T-helper 2 cell (primary cell): ENCODE measurements around the gene CYP46A1.

Experiments used
- DNase-seq, 5 experiments: peaks; one replicate each; pipeline versions ENCODE4 v3.0.0 to v3.0.0-alpha.2; 2012 to 2022

Gene CYP46A1

DNA sequence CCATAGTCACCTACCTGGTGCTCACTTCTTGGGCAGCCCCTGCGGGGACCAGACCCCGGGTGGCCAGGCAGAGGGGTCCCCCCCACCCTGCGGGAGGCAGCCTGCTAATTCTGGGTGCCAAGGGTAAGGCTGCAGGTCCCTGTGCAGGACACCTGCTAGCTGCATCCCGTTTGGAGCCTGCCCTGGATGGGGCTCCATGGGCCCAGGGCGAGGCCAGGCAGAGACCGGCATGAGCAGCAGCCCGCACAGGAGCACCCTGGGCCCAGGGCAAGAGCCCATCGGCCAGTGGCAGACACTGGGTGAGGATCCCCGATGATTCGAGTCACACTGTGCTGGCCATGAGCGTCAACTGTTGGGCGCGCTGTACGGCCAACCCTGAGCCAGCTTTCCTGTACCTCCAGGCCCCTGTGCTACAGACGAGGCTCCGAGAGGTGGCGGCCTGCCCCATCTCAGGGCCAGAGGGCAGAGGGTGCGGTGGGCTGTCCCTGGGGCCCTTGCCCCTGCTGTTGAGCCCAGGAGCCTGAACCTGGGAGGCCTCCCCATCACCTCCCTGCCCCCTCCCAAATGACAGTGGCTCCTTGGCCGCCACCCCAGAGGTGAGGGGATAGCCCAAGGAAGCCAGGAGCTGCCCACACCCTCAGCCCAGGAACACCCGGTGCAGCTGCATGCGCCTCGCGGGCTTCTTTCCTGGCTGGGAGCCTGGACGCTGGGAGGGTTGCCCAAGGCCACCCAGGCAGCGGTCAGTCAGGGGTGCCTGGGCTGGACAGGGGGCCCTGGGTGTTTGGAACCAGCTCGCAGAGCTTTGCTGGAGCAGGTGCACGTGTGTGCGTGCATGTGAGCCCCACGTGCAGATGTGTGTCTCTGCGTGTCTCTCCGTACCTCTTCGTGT is 47.7 kb downstream of the CYP46A1 start:
- no peak for DNase-seq

DNA sequence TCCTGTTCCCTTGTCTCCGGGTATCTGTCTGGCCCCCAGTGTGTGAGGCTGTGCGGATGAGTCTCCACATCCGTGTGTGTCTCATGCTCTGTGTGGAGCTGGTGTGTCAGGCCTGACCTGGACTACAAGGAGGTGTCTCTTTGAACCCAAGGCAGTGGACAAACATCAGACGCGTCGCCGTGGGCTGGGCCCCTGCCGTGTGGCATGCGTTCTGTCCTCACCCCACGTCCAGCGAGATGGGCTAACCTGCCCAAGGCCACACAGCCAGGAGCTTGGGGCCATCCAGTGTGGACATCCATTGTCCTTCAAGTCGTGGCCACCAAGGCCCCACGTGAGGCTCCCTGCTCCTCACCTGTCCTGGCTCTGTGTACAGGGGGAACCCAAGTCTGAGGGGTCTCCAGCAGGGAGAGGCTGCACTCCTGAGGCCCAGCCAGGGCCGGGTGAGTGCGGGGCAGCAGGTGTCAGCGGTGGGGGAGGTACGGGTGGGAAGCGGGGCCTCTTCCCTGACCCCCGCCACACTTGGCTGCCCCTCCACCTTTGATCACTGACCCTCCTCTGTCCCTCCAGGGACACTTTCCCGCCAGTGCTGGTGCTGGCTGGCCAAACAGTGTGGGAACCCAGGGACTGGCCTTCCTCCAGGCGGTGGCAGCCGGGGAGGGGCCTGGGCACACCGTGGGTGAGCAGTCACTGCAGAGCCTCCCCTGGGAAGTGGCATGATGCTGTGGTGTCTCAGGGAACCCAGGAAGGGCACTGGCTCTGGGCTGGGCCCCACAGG is 48.5 kb downstream of the CYP46A1 start:
- no peak for DNase-seq

DNA sequence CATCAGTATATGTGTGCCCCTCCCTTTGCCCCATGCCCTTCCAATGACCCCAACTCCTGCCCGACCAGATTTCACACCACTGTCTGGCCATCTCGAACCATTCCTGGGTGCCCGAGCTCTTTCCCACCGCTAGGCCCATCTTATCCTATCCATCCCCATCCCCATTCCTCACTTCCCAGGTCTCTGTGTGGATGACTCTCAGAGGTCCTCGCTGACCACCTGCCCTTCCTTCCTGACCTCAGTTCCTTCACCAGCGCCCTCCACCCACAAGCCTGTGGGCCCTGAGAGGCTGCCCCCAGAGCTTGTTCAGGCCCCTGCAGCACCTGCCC is 49.1 kb downstream of the CYP46A1 start:
- no peak for DNase-seq

DNA sequence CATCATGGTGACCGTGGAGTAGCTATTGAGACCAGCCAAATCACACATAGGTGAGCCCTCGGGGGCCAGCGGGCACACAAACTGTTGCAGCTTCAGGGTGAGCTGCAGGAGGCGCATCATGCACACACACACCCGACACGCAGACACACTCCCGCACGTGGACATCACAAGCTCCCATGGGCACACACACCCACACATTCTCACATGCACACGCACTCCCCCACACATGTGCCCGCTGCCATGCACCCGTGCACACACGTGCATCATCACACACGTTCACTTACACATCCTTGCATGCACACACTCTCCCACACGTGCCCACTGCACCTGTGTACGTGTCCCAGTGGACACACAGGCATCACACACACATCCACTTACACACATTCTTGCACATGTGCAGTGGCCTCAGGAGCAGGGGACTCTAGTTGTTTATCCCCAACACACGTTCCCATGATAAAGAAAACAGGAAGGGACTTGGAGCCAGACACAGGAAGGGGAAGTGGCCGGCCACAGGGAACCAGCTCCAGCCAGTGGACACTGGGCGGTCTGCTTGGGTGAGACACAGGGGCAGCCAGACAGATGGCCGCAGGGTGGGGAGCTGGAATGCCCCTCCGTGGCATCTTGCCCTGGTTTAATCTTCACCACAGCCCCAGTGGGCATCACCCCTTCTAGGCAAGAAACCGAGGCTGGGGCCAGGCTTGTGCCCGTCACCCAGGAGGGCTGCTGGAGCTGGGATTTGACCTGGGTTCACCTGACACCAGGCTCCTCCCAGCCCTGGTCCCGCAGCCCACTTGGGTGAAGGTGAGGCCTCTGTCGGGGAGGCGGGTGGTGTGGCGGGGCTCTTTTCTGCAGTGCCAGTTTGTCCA is 49.7 kb downstream of the CYP46A1 start:
- no peak for DNase-seq

DNA sequence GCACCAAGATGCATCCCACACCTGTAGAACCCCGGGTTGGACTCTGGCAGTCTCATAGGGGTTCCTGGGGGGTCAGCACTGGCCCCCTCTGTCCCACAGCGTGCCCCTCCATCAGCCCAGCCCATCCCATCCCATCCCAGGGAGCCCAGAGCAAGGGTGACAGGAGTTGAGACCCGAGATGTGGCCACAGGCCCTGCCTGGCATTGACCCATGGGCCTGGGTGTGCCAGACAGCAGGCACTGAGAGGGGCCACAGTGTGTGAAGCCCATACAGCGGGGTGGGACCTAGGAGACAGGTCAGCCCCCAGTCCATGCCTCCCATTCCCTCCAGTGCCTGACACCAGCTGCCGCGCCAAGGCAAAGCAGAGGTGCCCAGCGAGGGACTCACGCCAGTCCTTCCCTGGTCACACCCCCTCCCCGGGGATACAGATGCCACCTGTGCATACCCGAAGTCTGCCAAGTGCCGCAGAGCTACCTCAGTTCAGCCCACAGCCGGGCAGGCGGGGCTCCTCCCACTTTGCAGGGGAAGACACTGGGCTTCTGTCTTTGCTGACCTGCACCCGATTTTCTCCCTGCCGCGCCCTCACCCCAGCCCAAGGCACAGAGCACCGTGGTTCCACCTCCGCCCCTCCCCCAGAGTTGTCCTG is 50.4 kb downstream of the CYP46A1 start:
- DNase-seq, result no peak

DNA sequence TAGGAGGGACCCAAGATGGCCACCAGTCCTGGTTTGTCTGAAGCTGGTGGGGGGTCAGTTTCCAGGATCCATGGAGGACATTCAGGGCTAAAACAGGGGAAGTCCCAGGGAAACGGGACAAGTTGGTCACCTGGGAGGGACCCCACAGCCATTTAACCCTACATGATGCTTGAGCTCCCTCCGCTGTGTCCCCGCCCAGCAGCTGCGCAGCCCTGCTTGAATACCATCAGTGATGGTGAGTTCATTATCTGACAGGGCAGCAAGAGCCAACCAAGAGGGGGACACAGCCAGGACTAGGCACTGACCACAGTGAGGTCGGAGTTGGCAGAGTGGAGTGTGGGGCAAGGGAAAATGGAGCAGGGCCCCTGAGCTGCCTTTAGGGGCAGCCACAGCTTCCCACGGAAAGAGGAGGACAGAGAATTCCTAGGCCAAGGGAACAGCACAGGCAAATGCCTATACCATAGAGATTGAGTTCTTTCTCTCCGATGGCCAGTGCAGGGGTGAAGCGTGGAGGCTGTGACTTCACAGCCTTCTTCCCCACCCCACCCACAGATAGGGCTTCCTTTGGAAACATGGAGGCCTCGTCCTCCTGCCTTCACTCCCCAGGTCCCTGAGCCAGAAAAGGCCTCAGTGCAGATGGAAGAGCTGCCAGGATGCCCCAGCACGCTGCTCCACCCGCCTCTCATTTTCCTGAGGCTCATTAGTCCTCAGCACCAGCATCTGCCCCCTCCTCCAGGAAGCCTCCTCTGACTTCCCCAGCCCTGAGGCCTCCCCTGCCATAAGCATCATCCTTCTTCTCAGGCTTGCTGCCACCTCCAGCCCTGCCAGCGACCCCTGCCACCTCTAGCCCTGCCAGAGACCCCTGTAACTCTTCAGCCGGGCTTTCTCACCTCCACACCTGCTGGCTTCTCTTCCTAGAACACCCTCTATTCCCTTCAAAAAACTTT is 51.4 kb downstream of the CYP46A1 start:
- DNase-seq, result no peak

DNA sequence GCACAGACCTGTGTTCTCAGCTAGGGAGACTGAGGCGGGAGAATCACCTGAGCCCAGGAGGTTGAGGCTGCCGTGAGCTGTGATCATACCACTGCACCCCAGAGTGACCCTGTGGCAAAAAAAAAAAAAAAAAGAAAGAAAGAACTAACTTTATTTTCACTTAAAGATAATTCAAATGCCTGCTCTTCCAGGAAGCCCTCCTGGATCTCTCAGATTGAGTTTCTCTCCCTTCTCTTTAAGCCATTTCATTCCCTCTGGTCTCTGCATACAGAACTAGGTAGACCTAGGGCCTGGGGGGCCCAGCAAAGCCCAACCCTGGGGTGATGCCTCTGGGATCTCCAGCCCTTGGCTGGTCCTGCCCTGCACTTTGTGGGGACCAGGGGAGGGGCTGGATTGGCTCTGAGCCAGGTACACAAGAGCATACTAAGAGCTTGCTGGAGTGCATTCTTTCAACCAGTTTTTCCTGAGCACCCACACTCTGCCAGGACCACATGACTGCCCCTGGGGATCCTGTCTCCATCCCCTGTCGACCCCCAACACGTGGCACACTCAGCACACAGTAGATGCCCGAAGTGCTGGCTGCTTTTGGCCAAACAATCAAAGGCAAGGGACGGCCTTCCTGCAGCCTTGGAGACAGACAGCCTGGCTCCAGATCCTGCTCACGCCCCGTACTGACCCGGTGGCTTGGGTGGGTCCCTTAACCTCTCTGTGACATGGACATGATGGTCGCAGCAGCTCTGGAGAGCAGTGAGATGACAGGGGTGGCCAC is 52.7 kb downstream of the CYP46A1 start:
- no peak for DNase-seq

DNA sequence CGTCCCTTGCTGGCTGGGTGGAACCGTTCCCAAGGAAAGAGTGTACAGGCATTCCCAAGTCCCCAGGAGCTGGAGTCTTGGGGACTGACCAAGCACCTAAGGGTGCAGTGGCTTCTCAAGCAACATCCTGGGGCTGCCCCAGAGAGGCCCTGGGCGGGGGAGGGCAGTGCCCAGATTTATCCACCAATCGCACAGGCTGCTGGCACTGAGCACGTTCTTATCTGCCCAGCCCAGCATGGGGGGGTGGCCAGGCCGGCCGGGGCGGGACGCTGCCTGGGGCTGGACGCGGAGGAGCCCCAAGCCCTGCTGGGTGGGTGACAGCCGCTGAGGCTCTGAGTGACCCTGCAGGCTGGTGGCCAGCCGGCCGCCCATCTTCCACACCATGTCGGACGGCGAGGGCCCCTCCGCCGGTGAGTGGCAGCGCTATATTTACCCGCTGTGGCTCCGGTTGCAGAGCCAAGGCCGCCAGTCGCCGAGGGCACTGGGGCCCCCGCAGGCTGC is 53.4 kb downstream of the CYP46A1 start:
- no peak for DNase-seq

DNA sequence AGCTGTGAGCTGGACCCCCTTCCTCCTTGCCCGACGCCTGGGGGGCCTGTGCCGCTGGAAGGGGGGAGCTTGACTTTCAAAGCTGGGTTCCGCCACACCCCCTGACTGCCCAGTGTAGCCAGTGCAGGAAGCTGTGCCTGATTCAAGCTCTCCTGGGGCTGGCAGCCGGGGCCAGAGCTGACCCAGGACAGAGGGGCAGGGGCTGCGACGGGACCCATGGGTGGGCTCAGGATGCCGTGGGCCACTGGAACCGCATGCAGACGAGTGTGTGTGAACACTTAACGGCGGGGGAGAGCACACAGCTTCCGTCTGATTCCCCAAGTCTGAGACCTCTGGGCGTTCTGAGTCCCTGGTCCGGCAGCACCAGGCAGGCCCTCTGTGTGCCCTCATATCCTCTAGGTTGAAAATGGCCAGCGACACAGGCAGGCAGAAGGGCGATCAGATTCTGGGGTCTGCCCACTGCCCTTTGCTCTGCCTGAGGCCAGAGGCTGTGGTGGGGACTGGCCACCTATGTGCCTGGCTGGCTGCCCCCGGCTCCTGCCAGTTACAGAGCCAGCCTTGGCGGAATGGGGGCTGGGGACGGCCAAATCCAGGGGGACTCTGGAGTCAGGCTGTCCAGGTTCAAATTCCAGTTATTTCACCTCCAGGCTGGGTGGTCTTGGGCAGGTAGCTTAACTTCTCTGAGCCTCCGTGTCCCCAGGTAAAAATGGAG is 54.0 kb downstream of the CYP46A1 start:
- no peak for DNase-seq

DNA sequence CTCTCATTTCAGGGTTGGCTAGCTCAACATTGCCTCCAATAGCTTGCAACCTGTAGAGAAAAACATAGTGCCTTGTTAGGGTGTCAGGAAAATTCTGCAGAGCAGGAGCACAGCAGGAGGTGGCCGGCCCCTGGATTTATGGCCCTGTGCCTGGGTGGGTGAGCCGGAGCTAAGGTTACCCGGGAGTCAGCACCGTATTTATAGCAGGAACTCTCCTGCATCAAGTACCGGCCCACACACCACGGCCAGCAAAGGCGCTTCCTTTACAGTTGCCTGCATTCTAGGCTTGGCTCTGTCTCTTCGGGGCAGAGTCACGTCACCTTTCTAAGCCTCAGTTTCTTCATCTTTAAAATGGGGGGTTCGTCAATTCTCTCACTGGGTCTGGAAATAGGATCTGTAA is 56.3 kb downstream of the CYP46A1 start:
- DNase-seq, result no peak

DNA sequence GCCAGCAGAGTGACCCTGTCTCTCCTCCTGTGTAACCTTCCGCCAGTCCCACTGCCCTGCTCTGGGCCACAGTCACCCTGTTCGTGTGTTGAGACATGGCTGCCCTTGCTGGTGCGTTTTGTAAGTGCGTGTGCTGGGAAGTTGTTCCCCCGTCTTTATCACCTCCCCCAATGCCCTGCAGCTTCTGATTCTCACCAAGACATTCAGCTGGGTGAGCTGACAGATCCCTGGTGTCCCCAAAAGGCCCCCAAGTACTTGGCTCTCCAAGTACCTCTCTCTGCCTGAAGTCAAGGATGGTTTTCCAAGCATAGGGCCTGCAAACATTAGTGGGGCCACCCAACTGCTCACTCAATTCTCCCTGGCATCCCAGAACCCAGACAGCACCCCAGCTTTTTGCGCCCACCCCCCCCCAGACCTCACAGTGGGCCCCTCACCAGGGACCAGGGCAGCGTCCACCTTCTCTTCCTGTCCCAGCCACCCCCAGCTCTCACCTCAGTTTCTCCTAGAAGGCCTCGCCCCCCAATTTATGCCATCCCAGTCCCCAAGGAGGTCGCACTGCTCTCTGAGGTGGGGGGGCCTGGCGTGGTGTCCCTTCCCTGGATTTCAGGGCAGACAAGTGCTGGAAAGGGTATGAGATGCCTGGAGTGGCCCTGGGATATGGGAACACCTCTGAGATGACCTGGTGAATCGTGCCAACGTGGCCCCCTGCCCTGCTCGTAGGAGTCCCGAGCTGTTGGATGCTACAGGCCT is 57.3 kb downstream of the CYP46A1 start:
- no peak for DNase-seq

DNA sequence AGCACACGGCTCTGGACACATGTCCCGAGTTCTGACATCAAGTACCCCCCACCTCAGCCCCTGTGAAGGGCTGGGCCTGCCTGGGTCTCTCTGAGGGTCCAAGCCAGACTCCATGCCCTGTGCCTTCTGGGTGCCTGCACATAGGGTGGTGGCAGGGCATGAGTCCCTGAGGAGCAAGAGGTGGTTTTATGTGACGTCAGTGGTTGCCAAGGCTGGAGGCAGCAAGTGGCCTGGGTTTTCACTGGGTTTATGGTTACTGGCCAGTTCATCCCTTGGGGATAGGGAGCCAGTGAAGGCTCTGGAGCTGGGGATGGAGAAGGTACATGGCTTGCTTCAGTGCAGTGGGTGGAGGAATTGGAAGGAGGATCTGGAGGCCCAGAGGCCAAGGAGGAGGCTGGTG is 58.0 kb downstream of the CYP46A1 start:
- DNase-seq, result no peak

DNA sequence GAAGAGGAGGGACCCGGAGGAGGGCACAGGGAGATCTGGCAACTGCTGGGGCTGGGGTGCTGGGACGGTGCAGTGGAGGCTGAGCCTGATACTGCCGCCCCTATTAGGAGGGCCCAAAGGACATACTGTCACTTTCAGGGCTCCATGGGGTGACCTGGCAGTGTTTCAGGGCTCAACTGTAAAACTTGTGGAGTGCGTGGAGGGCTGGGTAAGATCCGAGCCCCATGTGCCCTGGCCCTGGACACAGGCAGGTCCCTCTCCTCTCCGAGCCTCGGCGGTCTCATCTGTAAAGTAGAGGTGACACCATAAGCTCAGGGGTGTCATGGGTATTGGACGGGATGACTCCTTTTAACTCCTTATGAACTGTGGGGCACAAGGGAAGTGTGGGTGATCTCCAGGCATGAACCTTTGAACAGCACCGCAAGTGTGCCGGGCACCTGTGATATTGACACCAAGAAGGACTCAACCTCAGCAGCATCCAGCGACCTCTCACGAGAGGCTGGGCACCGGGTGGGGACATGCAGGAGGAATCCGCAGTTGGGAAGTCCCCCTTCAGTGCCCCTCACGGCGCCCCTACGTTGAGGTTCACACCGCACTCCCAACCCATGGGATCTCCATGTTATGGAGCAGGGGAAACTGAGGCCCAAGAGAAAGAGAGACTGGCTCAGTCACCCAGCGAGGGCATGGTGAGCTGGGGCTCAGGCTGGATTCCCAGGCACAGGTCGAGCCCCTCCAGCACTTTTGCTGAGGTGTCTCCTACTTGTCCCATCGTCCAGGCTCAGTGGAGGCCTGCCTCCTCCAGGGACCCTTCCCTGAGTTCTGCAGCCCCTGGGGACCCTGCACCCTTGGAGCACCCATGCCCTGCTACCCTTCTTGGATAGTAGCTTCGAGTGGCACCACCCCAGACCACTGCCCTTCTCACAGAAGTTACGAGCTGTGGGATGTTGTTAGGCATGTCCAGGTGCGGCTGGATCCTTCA is 58.7 kb downstream of the CYP46A1 start:
- DNase-seq, result no peak

DNA sequence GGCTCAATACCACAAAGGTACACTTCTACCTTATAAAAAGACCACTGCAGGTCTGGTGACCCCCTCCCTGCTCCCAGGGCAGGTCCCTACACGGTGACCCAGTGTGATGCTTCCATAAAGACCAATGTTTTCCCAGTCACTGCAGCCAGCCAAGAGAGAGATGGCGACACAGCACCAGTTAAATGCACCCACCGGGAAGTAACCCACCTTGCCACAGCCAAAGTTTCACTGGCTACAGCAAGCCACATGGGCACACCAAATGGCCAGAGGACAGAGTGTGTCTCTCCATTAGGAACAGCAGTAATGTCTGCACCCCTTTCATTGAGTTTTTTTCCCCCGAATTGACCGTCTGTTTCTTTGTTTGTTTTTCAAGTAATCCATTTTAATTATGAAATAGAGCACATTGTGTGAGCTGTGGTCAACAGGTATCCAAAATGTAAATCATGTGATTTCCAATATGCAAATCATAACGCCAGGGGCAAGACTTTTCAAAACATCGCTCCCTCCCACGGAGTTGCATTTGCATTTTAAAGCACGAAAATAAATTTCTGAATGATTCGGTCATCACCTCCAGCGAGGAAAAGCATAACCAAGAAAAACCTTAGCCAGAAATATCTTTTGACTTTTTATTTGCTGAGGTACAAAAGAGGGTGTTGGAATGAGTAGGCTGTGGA is 60.2 kb downstream of the CYP46A1 start:
- DNase-seq, result no peak

DNA sequence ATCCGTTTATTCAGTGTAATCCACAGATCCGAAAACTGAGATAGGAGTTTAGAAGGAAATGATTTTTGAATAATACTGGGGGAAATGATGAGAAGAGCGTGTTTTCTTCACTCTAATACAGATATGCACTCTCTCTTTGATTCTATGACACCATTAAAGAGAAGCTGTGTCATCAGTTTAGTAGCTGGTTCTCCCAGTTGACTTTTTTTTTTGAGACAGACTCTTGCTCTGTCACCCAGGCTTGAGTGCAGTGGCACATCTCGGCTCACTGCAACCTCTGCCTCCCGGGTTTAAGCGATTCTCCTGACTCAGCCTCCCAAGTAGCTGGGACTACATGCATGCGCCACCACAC is 60.8 kb downstream of the CYP46A1 start:
- no peak for DNase-seq

DNA sequence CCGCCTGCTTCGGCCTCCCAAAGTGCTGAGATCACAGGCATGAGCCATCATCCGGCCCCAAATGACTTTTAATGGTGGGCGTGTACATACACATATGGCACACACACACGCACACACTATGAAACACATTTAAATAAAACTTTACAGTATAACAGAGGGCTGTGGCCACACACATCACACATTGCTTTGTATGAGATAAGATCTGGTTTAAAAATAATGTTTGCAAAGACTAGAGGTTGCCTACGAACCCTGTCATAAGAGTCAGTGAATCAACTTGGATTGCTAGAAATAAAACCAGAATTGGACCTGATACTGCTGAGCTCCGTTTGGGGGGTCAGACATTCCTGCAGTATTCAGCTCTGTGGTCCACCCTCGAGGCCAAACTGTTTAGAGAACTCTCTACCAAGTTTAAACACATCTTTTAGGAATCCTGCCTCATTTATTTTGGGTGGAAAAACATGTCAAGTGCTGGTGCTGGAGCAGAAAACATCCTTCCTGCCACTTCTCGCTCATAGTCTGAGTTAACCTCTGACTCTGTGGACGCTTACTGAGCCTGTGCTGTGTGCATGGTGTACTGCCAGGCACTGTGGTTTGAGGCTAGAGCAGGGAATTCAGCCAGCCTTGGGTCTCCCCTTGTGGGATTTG is 61.3 kb downstream of the CYP46A1 start:
- DNase-seq, result peak in 1 of 5 experiments; percentile 50

DNA sequence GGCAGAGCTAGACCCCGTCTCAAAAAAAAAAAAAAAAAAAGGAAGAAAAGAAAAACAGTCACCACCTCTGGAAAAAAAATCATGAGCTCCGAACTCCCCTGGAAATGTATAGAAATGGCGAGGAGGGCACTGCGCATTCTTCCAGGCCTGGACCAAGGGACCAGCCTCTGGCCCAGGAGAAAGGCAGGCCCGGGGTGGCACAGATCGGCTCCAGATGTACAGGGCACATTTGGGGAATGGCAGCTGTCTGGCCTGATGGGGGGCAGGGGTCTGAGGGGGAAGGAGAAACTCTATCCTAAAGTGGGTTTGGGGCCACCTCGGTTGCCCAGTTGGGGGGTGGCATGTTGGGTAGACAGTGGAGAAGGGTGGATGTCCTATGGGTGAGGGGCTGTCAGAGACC is 63.1 kb downstream of the CYP46A1 start:
- DNase-seq, result no peak
